PFSK-1 (cell line): ENCODE results near the gene CYP4X1.

Source experiments
- POLR2AphosphoS5 ChIP-seq: IDR thresholded peaks from 2 replicates; pipeline ENCODE4 v1.6.1; 2012; ENCODE audit warnings: low read depth, mild to moderate bottlenecking, control low read depth, low read length, moderate library complexity
- TF ChIP-seq, protein P1 (sequence below), 2 experiments: IDR thresholded peaks; 2 replicates each; pipeline versions ENCODE4 v1.6.1 to v1.8.0; 2011 to 2012; ENCODE audit warnings: low read depth in 2 of 2, low read length in 2 of 2, control low read depth in 1 of 2, inconsistent platforms in 1 of 2, mild to moderate bottlenecking in 1 of 2, moderate library complexity in 1 of 2; ENCODE audit not compliant: insufficient read depth in 1 of 2

DNA sequence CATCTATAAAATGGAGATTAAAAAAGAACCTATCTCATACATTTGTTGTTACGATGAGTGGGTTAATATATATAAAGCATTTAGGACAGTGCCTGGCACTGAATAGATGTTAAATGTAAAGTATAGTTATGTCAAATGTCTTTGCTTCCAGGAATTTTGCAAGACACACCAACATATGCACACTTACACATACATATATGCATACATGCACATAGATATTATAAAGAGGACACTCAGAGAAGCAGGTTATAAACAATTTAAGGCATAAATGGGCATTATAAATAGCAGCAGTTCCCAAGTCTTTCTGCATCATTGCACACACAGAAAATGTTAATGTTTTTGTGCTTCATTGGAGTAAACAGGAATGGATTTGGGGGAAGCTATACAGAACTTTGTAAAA lies 13.3 kb downstream of the CYP4X1 start:
- no peak for TF ChIP-seq POLR2AphosphoS5
- TF ChIP-seq, protein P1, sequence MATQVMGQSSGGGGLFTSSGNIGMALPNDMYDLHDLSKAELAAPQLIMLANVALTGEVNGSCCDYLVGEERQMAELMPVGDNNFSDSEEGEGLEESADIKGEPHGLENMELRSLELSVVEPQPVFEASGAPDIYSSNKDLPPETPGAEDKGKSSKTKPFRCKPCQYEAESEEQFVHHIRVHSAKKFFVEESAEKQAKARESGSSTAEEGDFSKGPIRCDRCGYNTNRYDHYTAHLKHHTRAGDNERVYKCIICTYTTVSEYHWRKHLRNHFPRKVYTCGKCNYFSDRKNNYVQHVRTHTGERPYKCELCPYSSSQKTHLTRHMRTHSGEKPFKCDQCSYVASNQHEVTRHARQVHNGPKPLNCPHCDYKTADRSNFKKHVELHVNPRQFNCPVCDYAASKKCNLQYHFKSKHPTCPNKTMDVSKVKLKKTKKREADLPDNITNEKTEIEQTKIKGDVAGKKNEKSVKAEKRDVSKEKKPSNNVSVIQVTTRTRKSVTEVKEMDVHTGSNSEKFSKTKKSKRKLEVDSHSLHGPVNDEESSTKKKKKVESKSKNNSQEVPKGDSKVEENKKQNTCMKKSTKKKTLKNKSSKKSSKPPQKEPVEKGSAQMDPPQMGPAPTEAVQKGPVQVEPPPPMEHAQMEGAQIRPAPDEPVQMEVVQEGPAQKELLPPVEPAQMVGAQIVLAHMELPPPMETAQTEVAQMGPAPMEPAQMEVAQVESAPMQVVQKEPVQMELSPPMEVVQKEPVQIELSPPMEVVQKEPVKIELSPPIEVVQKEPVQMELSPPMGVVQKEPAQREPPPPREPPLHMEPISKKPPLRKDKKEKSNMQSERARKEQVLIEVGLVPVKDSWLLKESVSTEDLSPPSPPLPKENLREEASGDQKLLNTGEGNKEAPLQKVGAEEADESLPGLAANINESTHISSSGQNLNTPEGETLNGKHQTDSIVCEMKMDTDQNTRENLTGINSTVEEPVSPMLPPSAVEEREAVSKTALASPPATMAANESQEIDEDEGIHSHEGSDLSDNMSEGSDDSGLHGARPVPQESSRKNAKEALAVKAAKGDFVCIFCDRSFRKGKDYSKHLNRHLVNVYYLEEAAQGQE (IDR thresholded peaks at IDR 0.05; ENCODE audit: insufficient read depth in 1 of 2, low read depth in 2 of 2, low read length in 2 of 2) = no peak
